ENCODE results near the gene TMEM187. TPM values are rescaled to one million over a fixed set of nuclear protein-coding genes. Genes with fewer than 3 reads are reported as not detected.

TMEM187 gene
- total and polyA plus RNA-seq, 11 donors: 3.2 to 11.4 (median 7.2) TPM

DNA sequence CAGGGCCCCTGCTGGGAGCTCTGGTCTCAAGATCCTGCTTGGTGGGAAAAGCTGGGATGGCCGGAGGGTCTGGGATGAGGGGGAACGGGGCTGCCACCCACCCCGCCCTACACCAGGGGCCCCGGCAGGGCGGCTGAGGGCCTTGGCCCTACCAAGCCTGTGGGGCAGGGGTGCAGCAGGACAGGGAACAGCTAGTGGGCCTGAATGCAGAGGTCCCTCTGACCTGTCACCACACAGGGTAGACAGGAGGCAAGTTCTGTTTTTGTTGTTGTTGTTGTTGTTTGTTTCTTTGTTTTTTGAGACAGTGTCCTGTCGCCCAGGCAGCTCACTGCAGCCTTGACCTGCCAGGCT is 27.8 kb upstream of the TMEM187 start:
- intact Hi-C loops (cut with DNase I): no loop called here
- peak overlapping the region in 6 of 12 donors; percentile 8 to 63 (median 41) for H3K27ac ChIP-seq
- 42 to 71% (median 59%) methylated on average over 1 to 6 of the region's 6 CpGs for WGBS, 4 donors
- peaks cover 0 to 30% (median 7%) of the 10 kb centered on the region in 12 donors for H3K4me1 ChIP-seq
- DNase-seq (no peak), ATAC-seq (no peak)
- peak overlapping the region in 11 of 12 donors; percentile 4 to 59 (median 45) for H3K4me3 ChIP-seq
- TF ChIP-seq, protein P1, sequence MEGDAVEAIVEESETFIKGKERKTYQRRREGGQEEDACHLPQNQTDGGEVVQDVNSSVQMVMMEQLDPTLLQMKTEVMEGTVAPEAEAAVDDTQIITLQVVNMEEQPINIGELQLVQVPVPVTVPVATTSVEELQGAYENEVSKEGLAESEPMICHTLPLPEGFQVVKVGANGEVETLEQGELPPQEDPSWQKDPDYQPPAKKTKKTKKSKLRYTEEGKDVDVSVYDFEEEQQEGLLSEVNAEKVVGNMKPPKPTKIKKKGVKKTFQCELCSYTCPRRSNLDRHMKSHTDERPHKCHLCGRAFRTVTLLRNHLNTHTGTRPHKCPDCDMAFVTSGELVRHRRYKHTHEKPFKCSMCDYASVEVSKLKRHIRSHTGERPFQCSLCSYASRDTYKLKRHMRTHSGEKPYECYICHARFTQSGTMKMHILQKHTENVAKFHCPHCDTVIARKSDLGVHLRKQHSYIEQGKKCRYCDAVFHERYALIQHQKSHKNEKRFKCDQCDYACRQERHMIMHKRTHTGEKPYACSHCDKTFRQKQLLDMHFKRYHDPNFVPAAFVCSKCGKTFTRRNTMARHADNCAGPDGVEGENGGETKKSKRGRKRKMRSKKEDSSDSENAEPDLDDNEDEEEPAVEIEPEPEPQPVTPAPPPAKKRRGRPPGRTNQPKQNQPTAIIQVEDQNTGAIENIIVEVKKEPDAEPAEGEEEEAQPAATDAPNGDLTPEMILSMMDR (IDR thresholded peaks at IDR 0.05): no peak
- TF ChIP-seq POLR2A (IDR thresholded peaks at IDR 0.05): no peak
- H3K9me3 ChIP-seq: no peaks in the 10 kb centered on the region
- H3K36me3 ChIP-seq: peaks cover 0 to 10% (median 6%) of the 10 kb centered on the region in 9 donors
- H3K27me3 ChIP-seq: peaks cover 0 to 28% (median 0%) of the 10 kb centered on the region in 9 donors

DNA sequence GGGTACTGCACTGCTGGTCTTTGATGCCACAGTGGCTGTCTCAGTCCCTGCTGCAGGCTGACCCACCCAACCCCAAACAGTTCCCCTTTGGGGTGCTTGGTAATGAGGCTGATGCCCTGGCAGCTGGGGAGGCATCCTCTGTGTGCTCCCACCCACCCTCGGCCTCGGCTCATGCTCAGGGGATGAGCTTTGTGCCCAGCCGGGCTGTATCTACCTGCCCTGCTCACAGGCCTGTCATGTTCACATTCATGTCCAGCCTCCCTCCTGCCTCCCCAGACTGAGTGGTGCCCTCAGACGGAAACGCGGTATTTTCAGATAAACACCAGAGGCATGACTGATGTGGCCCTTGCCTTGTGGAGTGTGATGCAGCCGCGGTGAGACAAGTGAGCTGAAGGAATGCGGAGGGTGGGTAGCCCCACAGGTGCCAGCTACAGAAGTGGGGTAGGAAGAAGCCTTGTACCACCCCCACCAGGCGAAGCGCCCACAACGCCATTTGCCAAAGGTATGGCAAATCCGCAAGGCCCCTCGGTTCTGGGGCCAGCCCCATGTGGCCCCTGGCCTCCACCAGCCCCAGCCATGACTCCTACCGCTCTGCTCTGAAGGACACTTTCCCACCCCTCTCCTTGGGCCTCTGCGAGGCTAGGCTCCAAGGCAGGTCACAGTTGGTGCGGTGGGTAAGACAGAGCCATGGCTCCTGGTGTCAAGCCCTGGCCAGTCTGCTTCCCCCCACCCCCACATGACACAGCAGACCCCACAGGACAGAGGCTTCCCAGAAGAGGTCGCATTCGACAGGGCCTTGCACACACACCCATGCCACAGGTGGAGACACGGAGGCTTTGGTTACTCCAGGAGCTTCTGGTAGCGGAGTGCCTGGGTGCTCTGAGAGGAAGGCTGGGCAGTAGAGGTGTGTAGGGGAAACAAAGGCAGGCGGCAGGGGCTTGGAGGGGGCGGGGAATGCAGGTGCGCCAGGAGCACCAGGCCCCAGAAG is 26.3 kb upstream of the TMEM187 start:
- Histone ChIP-seq H3K4me3 (no peak overlapping the region), H3K9me3 (no peaks in the 10 kb centered on the region), H3K36me3 (peaks cover 0 to 24% (median 21%) of the 10 kb centered on the region in 9 donors), H3K27ac (peak overlapping the region in 2 of 12 donors; percentile 74 to 86), H3K4me1 (peaks cover 0 to 36% (median 8%) of the 10 kb centered on the region in 12 donors), H3K27me3 (peaks cover 0 to 16% (median 0%) of the 10 kb centered on the region in 9 donors)
- TF ChIP-seq, protein P1 (IDR thresholded peaks at IDR 0.05): no peak
- no peak for TF ChIP-seq POLR2A (IDR thresholded peaks at IDR 0.05)
- ATAC-seq (no peak), DNase-seq (no peak)
- intact Hi-C loops (cut with DNase I): loop anchor here in 1 of 10 donors (2.0 kb wide), 1 partner anchor 17 kb away; no protein-coding TSS in a partner anchor
- WGBS, 4 donors: 86 to 94% (median 86%) methylated on average over 24 of the region's 24 CpGs

DNA sequence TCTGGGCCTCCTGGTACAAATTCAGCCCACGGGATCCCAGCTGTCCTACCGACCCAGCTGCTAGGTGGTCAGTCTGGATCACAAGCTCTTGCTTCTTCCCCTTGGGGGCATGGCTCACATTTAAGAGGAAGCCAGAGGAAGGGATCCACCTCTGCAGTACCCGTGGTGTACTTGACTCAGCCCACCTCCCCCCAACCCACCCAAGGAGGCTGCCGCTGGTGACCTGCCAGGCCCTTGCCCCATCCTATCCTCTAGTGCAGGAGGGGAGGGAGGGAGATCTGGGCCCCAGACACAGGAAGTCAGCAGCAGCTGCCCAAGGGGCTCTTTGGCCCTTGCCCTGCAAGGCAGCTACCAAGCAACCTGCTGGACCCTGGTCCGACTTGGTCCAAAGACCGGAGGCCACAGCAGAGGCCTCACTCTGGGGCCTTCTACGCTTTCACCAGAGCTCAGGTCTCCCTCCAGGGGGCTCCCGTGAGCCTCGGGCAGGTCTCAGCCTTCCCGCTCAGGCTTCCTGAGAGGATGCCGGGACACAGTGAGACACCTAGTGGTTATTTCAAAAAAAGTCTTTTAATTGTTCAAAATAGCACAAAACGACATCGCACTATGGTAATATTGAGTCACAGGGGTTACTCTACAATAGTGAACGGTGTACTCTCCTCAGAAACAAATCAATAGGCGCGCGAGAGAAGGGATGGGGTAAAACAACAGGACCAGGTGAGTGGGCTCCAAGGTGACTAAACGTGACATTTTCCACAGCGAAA is 25.4 kb upstream of the TMEM187 start:
- WGBS, 4 donors: 36 to 58% (median 45%) methylated on average over 19 of the region's 19 CpGs
- peaks cover 0 to 34% (median 30%) of the 10 kb centered on the region in 9 donors for H3K36me3 ChIP-seq
- H3K27ac ChIP-seq: peak overlapping the region; percentile 35 to 86 (median 67)
- peaks cover 0 to 36% (median 8%) of the 10 kb centered on the region in 12 donors for H3K4me1 ChIP-seq
- intact Hi-C loops (cut with DNase I): loop anchor here in 1 of 10 donors (1.0 to 2.0 kb wide), 2 partner anchors 18 to 183 kb away; partner anchors contain the start of gene PLXNB3
- peaks cover 0 to 15% (median 0%) of the 10 kb centered on the region in 9 donors for H3K27me3 ChIP-seq
- no peak overlapping the region for H3K4me3 ChIP-seq
- DNase-seq: peak; percentile 62 to 87 (median 72)
- TF ChIP-seq, protein P1 (IDR thresholded peaks at IDR 0.05): peak; percentile 67 to 95 (median 78)
- no peak for TF ChIP-seq POLR2A (IDR thresholded peaks at IDR 0.05)
- ATAC-seq: peak; percentile 53 to 77 (median 68)
- no peaks in the 10 kb centered on the region for H3K9me3 ChIP-seq

Data from heart left ventricle (tissue), 16 donors.